Gastroesophageal sphincter (tissue), 3 donors: ENCODE data around the gene NR6A1.

ENCODE experiments used
- CTCF ChIP-seq, 4 experiments: fragments of 200-600 bp in 2 of 4; fragments of 450-650 bp in 2 of 4; sonication (generic) in 1 of 4; IDR thresholded peaks; one replicate each; pipeline ENCODE4 v1.5.1; 2017 to 2019; ENCODE audit warnings: antibody characterized with exemption in 4 of 4, mild to moderate bottlenecking in 2 of 4, moderate library complexity in 2 of 4
- POLR2A ChIP-seq, 2 donors: fragments of 450-650 bp; IDR thresholded peaks; one replicate each; pipeline ENCODE4 v1.6.1; 2017; ENCODE audit warnings: antibody characterized with exemption in 2 of 2, mild to moderate bottlenecking in 2 of 2, moderate library complexity in 1 of 2
- POLR2AphosphoS5 ChIP-seq: sonication (generic); formaldehyde crosslinking; IDR thresholded peaks from one replicate; pipeline ENCODE4 v1.6.1; 2017; ENCODE audit warnings: antibody characterized with exemption

GRCh38 chr9:124558777-124559470, 212.2 kb downstream of the NR6A1 start:
- TF ChIP-seq CTCF (IDR thresholded peaks at IDR 0.05) = no peak
- TF ChIP-seq POLR2A (IDR thresholded peaks at IDR 0.05) = no peak
- TF ChIP-seq POLR2AphosphoS5 = no peak
